WTC11 (cell line): ENCODE results near the gene SCAI. TPM values are rescaled to one million over a fixed set of nuclear protein-coding genes. Genes with fewer than 3 reads are reported as not detected.
A peak's percentile ranks its signal among the peaks of the same experiment; 100 is the strongest.

Experiments used
- ATAC-seq: fragments of 200-7000 bp; cut with Tn5 transposase; 2 replicates; pipeline ENCODE4 v1.10.0; 2021; ENCODE audit warnings: mild to moderate bottlenecking, moderate library complexity
- CTCF ChIA-PET: fragments of 300-600 bp; sonication (Branson Sonifier 250); formaldehyde crosslinking; loops from one replicate; lab custom pipeline; 2021; ENCODE audit warnings: antibody characterized with exemption; lab: Charles Lee
- POLR2A ChIA-PET: fragments of 350-600 bp; sonication (Branson Sonifier 250); formaldehyde crosslinking; loops from one replicate; lab custom pipeline; 2021; ENCODE audit warnings: antibody characterized with exemption; lab: Charles Lee
- DNase-seq: peaks from one replicate; pipeline ENCODE4 v3.0.0; 2021; ENCODE audit warnings: low spot score
- H3K27ac Mint-ChIP-seq: 2 replicates; pipeline ENCODE4 v1.8.0; 2021; ENCODE audit warnings: mixed read lengths
- H3K27me3 Mint-ChIP-seq: 2 replicates; pipeline ENCODE4 v1.8.0; 2021; ENCODE audit warnings: low read depth, mild to moderate bottlenecking, moderate library complexity, mixed read lengths
- H3K36me3 Mint-ChIP-seq: 2 replicates; pipeline ENCODE4 v1.8.0; 2021; ENCODE audit warnings: mixed read lengths
- H3K4me1 Mint-ChIP-seq: 2 replicates; pipeline ENCODE4 v1.8.0; 2022; ENCODE audit warnings: mixed read lengths
- H3K4me3 Mint-ChIP-seq: 2 replicates; pipeline ENCODE4 v1.8.0; 2021; ENCODE audit warnings: mild to moderate bottlenecking, moderate library complexity, mixed read lengths
- H3K9me3 Mint-ChIP-seq: 2 replicates; pipeline ENCODE4 v1.8.0; 2021; ENCODE audit warnings: mixed read lengths
- ATF1 ChIP-seq: sonication (generic); formaldehyde crosslinking; IDR thresholded peaks from 2 replicates; pipeline ENCODE4 v1.8.1; 2023; ENCODE audit warnings: mild to moderate bottlenecking, moderate library complexity, missing genetic modification reagents
- CREM ChIP-seq: sonication (generic); formaldehyde crosslinking; IDR thresholded peaks from 2 replicates; pipeline ENCODE4 v1.8.1; 2022; ENCODE audit warnings: mild to moderate bottlenecking, missing genetic modification reagents, moderate library complexity
- ELF4 ChIP-seq: sonication (generic); formaldehyde crosslinking; IDR thresholded peaks from 2 replicates; pipeline ENCODE4 v1.8.1; 2022; ENCODE audit warnings: low read depth, mild to moderate bottlenecking, moderate library complexity, missing genetic modification reagents
- FOXJ3 ChIP-seq: sonication (generic); formaldehyde crosslinking; IDR thresholded peaks from 2 replicates; pipeline ENCODE4 v1.9.0; 2021; ENCODE audit warnings: missing genetic modification reagents, mild to moderate bottlenecking, borderline replicate concordance
- FOXP4 ChIP-seq: sonication (generic); formaldehyde crosslinking; IDR thresholded peaks from 2 replicates; pipeline ENCODE4 v1.8.0; 2022; ENCODE audit warnings: mild to moderate bottlenecking, missing genetic modification reagents
- IRF2 ChIP-seq: sonication (generic); formaldehyde crosslinking; IDR thresholded peaks from 2 replicates; pipeline ENCODE4 v1.8.0; 2022; ENCODE audit warnings: low read depth, missing genetic modification reagents, borderline replicate concordance
- MLX ChIP-seq: sonication (generic); formaldehyde crosslinking; IDR thresholded peaks from 2 replicates; pipeline ENCODE4 v1.8.1; 2023; ENCODE audit warnings: mild to moderate bottlenecking, missing genetic modification reagents, moderate library complexity
- MXD4 ChIP-seq: fragments of 250-450 bp; sonication (Bioruptor Pico); IDR thresholded peaks from 2 replicates; pipeline ENCODE4 v1.8.0; 2021; ENCODE audit warnings: mild to moderate bottlenecking, moderate library complexity, borderline replicate concordance
- MYBL2 ChIP-seq: sonication (generic); formaldehyde crosslinking; IDR thresholded peaks from 2 replicates; pipeline ENCODE4 v1.8.1; 2023; ENCODE audit warnings: mild to moderate bottlenecking, moderate library complexity, missing genetic modification reagents
- NR3C1 ChIP-seq: sonication (generic); formaldehyde crosslinking; conservative IDR thresholded peaks from 2 replicates; pipeline ENCODE4 v1.8.1; 2023; ENCODE audit warnings: low read depth, mild to moderate bottlenecking, missing genetic modification reagents
- PRDM15 ChIP-seq: sonication (generic); formaldehyde crosslinking; IDR thresholded peaks from 2 replicates; pipeline ENCODE4 v1.8.0; 2022; ENCODE audit warnings: missing genetic modification reagents
- PRRX2 ChIP-seq: fragments of 250-450 bp; sonication (Bioruptor Pico); IDR thresholded peaks from 2 replicates; pipeline ENCODE4 v1.8.0; 2021; ENCODE audit warnings: mild to moderate bottlenecking
- STAT6 ChIP-seq: sonication (generic); formaldehyde crosslinking; conservative IDR thresholded peaks from 2 replicates; pipeline ENCODE4 v1.8.1; 2023; ENCODE audit warnings: mild to moderate bottlenecking, low read depth, missing genetic modification reagents, moderate library complexity
- TCF7 ChIP-seq: sonication (generic); formaldehyde crosslinking; IDR thresholded peaks from 2 replicates; pipeline ENCODE4 v1.8.0; 2022; ENCODE audit warnings: mild to moderate bottlenecking, low read depth, missing genetic modification reagents, moderate library complexity
- TEAD1 ChIP-seq: sonication (generic); formaldehyde crosslinking; IDR thresholded peaks from 2 replicates; pipeline ENCODE4 v1.8.0; 2022; ENCODE audit warnings: mild to moderate bottlenecking, missing genetic modification reagents
- USF1 ChIP-seq: sonication (generic); formaldehyde crosslinking; IDR thresholded peaks from 2 replicates; pipeline ENCODE4 v1.8.0; 2022; ENCODE audit warnings: mild to moderate bottlenecking, missing genetic modification reagents
- ZNF121 ChIP-seq: sonication (generic); formaldehyde crosslinking; IDR thresholded peaks from 2 replicates; pipeline ENCODE4 v1.8.0; 2023; ENCODE audit warnings: missing genetic modification reagents
- ZNF423 ChIP-seq: fragments of 250-450 bp; sonication (Bioruptor Pico); IDR thresholded peaks from 2 replicates; pipeline ENCODE4 v2.1.2; 2022; ENCODE audit warnings: mild to moderate bottlenecking, moderate library complexity
- ZNF425 ChIP-seq: fragments of 250-450 bp; sonication (Bioruptor Pico); conservative IDR thresholded peaks from 2 replicates; pipeline ENCODE4 v1.9.0; 2021; ENCODE audit warnings: mild to moderate bottlenecking
- total RNA-seq: library from RNA; stranded (reverse); gene quantifications from 3 replicates; pipeline ENCODE4 v1.2.3, GENCODE V29; 2021

The SCAI gene
- total RNA-seq, 1 experiment from 2014 or later = 20.4 TPM

GRCh38 chr9:125066839-125067619 lies 76.3 kb downstream of the SCAI start:
- CTCF ChIA-PET = no interaction called here

More at GRCh38 chr9:125066839-125067619, 76.3 kb downstream of the SCAI start:
- no peak for ATAC-seq
- TF ChIP-seq FOXJ3 = no peak
- TF ChIP-seq ZNF121 (CRISPR knock-in tag) = no peak
- no peak for TF ChIP-seq MXD4 (CRISPR knock-in tag)
- no peak for TF ChIP-seq MYBL2 (CRISPR knock-in tag)
- TF ChIP-seq FOXP4 (CRISPR knock-in tag) = no peak
- no peak for TF ChIP-seq ELF4 (CRISPR knock-in tag)
- no peak for TF ChIP-seq PRDM15
- TF ChIP-seq MLX (CRISPR knock-in tag) = no peak
- no peak for TF ChIP-seq NR3C1 (CRISPR knock-in tag)
- no peak for TF ChIP-seq CREM (CRISPR knock-in tag)
- TF ChIP-seq IRF2 = no peak
- TF ChIP-seq TEAD1 = no peak
- TF ChIP-seq TCF7 (CRISPR knock-in tag) = no peak
- TF ChIP-seq ATF1 (CRISPR knock-in tag) = no peak
- TF ChIP-seq USF1 (CRISPR knock-in tag) = no peak
- no peak for TF ChIP-seq PRRX2
- TF ChIP-seq ZNF423 = no peak
- no peak for TF ChIP-seq ZNF425 (CRISPR knock-in tag)
- no peak for TF ChIP-seq STAT6 (CRISPR knock-in tag)
- H3K36me3 Mint-ChIP-seq = no peaks in the 10 kb centered on the region
- H3K4me1 Mint-ChIP-seq = no peaks in the 10 kb centered on the region
- H3K9me3 Mint-ChIP-seq = no peaks in the 10 kb centered on the region
- POLR2A ChIA-PET = no interaction called here
- peak overlapping the region; percentile 38 for H3K27ac Mint-ChIP-seq
- no peak overlapping the region for H3K4me3 Mint-ChIP-seq
- no peaks in the 10 kb centered on the region for H3K27me3 Mint-ChIP-seq
- no peak for DNase-seq
